HG03460 (cell line): ENCODE data around the gene CREB5.
"Not testable (repeated sequence)": the region's sequence is repeated elsewhere in the genome, so short reads cannot be mapped to it uniquely, and the experiment has no call there.

Experiments used
- ATAC-seq: cut with Tn5 transposase; IDR thresholded peaks from one replicate; pipeline ENCODE4 v1.9.1; 2021; ENCODE audit not compliant: unreplicated experiment

The CREB5 gene

DNA sequence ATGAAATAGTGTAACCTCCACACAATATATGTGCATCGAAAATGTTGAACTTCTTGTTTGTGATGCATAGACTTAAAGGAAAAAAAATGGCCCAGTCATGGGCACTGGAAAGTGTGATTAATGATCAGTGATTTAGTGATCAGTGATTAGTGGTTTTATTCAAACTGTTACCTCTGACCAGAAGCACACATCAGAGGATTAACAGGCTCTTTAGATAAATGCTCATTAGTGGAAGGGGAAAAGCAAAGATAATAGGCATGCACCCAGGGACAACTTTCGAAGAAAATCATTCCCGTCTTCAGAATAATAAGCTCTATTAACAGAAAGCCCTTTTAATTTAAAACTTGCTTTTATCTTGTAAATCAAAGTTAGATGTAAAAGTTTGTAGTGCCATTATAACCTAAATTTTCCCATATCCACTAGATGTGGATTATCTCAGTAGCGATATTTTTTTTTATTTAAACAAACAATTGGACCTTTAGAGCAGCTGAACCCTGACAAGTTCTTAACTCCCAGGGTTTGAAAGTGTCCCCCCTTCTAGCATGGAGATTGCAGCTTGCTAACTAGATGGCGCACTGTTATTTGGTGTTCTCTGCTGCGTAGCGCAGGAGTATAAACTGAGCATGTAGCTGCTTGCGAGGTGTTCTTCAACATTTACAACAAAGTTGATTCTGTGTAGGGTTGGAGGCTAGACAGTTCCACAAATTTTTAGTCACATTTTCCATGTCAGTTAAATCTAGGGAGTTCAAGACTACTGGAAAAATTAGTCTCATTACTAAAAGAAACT, at the start of gene CREB5:
Gene CREB5, plus strand, starts transcription at position 643 of the 787 bp plus-strand sequence. CDS start 397 bp downstream, outside the sequence.
- ATAC-seq: no peak

GRCh38 chr7:28362812-28363211, 49.5 kb upstream of the CREB5 start:
- ATAC-seq: no peak

- no peak for ATAC-seq
Observed at GRCh38 chr7:28364082-28364481, 48.2 kb upstream of the CREB5 start.

- no peak for ATAC-seq
Observed at GRCh38 chr7:28369523-28369922, 42.8 kb upstream of the CREB5 start.

DNA sequence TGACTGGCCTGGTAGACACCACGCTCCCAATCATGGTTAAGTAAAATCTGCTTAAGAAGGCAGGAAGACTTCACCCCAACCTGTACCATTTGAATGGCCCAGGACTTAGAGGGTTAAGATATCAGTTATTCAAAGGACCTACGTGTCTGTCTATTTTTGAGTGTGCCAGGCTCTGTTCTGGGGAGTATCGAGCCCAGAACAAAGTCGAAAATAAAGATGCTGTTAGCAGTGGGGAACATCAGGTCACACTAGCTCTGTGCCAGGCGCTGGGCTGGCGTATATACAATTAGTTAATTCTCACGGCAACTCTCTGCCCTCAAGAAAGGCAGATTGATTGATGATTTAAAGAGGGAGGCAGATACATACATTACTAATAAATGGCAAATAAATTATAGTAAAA, 40.5 kb upstream of the CREB5 start:
- ATAC-seq: no peak

GRCh38 chr7:28373990-28374389, 38.3 kb upstream of the CREB5 start:
- ATAC-seq: no peak

- ATAC-seq: no peak
Observed at GRCh38 chr7:28375729-28376128, 36.6 kb upstream of the CREB5 start.

GRCh38 chr7:28376634-28377033, 35.7 kb upstream of the CREB5 start:
- no peak for ATAC-seq

- no peak for ATAC-seq
Observed at GRCh38 chr7:28378574-28379149, 33.7 kb upstream of the CREB5 start.

- ATAC-seq: no peak
Observed at GRCh38 chr7:28381466-28381865, 30.9 kb upstream of the CREB5 start.

GRCh38 chr7:28382144-28382543, 30.2 kb upstream of the CREB5 start:
- ATAC-seq: no peak

DNA sequence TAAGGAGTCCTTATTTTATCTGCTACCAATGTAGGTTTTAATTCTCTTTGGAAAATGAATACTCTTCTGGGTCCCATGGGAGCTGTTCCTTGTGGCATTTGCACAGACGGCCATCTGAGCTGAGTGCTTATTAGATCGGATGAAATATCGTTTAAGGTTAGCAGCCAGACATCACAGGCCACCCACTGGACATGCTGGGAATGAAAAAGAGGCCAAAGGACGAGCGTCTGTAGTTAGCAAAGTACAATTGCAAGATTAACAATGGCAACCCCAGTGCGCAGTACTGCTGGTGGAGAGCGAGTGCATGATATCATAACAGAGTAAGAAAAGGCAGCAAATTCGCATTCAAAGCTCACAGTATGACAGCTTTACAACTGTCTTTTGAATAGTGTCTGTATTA, 28.3 kb upstream of the CREB5 start:
- ATAC-seq: no peak

DNA sequence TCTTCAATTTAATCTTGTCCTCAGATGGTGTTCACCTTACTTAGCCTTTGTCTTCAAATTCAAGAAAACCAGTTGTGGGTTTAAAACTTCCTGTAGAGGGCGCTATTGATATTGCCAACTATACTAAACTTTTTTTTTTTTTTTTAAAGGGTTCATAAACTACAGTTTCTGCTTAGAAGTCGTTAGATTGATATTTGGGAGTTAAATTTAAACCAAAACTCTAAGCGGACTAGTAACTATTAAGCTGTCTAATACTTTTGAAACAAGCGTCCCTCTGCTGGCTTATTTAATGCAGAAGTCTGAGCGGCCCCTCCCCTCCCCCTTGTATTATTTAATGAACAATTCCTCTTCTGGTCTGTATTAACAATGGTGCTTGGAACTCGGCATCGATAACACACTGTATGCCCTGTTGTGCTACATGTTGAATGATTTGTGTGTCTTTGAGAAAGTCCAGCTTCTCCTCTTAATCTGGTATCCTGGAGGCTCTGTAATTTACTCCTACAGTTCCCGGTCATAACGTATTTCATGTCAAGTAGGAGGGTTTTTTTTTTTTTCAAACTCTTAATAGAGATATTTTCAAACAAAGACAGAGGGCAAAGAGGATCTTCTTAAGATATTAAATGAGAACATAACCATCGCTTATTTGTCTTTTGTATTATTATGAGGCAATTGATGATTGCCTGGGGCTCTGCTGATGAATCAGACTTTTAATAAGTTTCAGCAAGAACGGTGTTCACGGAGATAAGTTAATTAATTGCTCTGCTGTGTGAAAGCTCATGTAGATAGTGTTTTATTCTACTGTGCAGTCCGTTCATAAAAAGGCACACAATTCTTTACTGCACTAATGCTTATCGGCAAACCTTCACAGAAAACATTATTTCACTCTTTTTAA, 22.6 kb upstream of the CREB5 start:
- ATAC-seq: no peak

DNA sequence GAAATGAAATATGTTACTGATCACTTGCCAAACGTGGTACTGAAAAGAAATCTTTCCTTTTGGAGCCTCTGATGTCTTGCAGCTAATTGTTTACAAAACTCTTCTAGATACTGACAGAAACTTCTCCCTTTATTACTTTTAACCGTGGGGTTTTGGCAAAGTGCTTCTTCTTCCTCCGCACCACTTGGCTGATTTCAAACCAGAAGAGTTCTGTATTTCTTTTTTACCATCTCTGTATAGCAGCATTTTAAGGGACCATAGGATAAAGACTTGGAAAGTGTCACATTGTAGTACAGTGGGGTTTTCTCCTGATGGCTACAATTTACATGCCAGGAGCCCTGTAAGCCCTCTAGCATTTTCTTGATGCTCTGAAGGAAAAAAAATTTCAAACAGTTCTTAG, 21.9 kb upstream of the CREB5 start:
- no peak for ATAC-seq

- ATAC-seq: no peak
Observed at GRCh38 chr7:28392289-28392688, 20.0 kb upstream of the CREB5 start.

DNA sequence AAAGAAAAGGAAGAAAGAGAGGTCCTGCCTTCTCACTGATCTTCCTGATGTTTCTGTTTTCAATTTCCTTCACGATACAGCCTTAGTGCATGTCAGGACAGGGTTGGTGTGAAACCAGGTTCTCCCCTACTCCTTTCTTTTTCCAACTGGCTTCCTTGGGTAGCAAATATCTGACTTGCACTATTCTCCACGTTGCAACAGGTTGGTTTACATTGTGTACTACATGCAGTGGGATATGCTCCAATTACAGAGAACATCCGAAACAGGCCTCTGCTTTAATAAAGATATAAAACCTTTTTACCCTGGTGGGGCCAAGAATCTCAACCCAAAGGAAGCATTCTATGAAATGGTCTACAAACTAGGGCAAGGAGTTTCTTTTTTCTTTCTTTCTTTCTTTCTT, 16.9 kb upstream of the CREB5 start:
- no peak for ATAC-seq

DNA sequence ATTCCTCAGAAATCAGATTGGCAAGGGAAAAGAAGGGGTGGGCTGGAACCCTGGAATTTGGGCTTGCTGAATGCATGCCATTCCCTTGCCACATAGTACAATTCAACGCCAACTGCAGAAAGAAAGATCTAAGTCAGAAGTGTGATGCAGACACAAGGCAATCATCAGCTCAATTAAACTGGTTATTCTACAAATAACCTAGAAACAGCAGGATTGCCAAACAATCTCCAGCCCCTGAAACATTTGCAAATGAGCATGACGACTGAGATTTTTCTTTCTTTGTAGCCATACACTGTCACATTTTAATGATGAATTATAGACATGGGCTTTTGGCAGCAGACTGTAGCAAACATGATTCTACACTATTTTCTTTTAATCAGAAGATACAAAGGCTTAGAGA, 16.5 kb upstream of the CREB5 start:
- ATAC-seq: no peak

GRCh38 chr7:28397141-28397540, 15.2 kb upstream of the CREB5 start:
- no peak for ATAC-seq

DNA sequence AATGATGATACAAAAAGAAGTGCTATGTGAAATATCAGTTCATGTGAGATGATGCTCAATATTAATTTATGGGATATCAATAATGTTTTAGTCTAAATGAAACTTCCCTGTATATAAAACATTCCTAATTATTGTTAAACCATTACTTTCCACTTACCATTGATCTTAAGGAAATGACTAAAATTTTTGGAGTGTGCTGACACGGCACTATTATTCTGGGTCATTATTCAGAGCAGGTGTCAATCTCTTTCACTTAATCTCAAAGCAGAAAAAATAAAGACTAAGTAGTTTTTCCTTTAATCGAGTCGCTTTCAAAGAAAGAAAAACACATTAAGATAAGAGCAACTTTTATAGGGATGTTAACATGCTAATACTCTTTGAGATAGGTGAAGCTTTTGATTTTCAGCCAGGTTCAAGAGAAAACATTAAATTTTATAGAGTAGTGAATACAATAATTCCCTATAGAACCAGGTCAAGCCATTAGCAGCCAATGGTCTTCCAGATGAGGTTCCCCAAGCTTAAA, 11.4 kb upstream of the CREB5 start:
- no peak for ATAC-seq

- not testable (repeated sequence) for ATAC-seq
Observed at GRCh38 chr7:28401567-28401966, 10.8 kb upstream of the CREB5 start.

DNA sequence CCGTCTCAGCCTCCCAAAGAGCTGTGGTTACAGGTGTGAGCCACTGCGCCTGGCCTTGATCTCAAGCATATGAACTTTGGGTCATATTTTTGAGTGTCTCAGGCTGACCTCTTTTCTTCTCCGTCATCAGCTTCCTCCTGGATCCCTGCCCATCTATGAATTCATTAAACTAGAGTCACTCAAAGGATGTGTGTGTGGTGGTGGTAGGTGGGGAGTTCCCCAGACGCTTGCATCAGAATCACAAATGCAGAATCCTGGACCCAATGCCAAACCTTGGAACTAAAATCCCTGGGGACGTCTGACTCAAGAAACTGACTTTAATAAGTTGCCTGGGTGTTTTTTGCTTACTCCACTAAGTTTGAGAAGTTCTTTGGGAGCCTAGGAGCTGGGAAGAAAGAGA, 6.7 kb upstream of the CREB5 start:
- no peak for ATAC-seq

DNA sequence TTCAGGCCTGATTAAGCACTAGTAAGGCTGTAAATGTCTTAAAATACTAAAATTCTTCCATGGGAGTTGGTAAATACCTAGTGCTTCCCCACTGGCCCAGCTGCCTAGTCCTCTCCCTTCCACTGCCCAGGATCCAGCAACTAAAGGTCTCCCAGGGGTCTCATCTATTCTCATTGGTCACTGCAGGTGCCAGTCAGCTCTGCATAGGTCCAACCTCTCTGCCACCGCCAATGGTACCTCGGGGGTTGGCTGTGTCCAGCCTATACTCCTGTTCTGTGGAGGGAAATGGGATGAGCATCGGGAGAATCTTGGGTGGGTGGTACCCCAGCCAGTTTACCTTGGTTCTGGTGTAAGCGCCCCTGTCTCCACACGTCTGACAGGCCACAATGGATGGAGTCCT, 6.1 kb upstream of the CREB5 start:
- ATAC-seq: no peak
